GM21825 (cell line): ENCODE data around the gene NHS.

ENCODE experiments used
- ATAC-seq: cut with Tn5 transposase; IDR thresholded peaks from one replicate; pipeline ENCODE4 v1.9.1; 2021; ENCODE audit warnings: mild to moderate bottlenecking, moderate library complexity; ENCODE audit not compliant: unreplicated experiment

NHS gene

DNA sequence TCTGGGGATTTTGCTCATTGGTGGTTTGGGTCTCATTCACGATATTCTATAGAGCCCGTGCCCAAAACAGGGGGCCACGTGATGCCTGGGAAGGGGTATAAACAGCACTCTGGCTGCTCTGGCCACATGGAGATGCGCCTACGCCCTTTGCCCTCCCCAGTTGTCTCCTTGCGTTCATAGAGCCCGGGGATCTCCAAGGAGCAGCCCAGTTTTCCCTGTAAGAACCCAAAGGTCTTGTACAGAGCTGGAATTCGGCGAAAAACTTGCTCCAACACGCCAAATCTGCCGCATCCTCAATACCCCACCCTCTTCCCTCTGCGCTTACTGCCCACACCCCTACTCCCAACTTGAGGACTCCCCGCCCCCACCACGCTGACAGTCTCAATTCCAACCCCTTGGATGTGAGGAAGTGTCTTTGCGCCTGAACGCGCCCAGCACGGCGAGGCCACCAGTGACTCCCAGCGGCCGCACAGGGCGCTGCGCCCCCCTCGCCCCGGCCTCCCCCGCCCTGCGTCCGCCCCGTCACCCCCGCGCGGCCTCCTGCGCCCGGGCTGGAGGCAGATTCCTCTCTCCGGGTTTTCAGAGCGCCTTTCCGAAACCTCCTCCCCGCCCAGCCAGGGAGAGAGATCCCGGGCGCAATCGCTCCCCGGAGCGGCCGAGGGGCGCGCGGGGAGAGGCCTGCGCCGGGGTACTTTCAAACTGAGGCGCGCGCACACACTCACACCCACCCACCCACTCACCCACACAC, at the start of gene NHS:
NHS (plus strand) TSS at position 582 of the 748 bp plus-strand sequence. CDS start 558 bp downstream, outside the sequence.
- no peak for ATAC-seq

DNA sequence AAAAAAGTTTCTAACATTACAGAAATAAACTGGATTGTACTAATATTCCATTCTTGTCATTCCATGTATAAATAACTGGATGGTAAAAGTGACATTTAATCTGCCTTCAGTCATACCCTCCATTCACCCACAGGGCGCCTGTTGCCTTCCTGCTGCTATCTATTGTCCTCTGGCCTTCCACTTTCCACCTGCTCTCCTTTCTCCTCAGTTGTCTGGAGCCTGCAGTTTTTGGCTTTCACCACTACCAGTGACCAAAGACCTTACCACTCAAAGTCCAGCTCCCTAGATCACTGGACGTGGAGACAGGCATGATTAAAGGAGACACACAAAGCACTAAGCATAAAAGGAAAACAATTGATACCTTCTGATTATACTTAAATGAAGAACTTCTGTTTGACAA, 46.2 kb upstream of the NHS start:
- no peak for ATAC-seq

DNA sequence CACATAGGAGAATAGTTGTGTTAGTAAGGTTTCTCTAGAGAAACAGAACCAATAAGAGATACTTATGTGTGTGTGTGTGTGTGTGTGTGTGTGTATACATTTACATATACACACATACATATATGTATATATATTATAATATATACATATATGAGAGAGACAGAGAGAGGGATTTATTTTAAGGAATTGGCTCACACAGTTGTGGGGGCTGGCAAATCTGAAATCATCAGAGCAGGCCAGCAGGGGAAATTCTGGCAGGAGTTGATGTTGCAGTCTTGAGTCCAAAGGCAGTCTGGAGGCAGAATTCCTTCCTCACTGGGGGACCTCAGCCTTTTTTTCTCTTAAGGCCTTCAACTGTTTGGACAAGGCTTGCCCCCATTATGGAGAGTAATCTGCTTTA, 38.6 kb upstream of the NHS start:
- ATAC-seq: no peak

DNA sequence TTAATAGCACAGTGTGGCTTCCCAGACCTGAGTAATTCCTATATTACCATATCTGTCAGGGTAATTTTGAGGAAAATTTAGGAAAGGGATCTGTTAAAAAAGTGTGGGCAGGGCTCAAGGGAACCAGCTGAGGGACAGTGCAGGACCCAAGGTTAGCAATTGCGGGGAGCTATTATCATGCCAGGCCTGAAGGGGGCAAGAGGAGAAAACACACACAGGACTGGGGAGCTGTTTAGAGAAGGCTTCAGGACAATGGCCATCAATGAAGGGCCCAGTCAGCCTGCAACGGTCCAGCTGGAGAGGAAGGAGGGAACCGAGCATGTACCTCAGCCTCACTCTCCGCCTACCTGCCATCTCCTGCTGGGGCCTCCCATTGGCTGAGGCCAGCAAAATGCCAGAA, 19.0 kb upstream of the NHS start:
- no peak for ATAC-seq

DNA sequence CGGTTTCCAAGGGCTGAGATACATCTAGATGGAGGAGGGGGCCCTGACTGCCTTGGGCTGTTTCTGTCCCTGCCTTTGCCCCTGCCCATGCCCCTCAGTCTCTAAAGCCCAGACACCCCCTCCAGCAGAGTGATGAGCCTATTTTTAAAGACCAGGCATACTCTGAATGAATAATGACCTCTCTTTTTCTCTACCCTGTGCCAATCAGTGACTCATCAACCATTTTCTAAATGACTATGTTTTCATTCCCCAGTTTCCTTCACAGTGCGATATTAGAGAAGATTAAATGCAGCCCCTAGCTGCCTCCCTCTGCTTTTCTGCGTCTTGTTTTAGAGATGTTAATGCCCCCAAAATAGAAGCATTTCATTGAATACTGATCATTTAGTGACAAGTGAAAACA, 15.5 kb upstream of the NHS start:
- ATAC-seq: no peak

DNA sequence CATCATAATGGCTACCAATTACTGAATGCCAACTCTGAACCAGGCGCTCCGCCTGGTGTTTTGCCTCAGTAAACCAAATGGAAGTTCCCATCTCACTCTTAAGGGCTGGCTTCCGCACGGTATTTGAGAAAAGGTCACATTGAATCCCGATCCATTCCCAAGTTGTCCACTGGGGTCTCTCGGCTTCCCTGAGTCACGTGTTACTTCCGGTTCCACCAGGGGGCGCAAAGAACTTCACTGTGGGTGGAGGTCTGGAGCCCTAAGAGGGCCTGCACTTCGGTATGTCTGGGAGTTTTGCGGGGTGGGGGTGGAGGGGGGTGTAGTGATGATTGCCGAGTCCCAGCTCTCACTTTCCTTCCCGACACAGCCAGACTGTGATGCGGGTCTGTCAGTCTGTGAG, 13.4 kb upstream of the NHS start:
- no peak for ATAC-seq

DNA sequence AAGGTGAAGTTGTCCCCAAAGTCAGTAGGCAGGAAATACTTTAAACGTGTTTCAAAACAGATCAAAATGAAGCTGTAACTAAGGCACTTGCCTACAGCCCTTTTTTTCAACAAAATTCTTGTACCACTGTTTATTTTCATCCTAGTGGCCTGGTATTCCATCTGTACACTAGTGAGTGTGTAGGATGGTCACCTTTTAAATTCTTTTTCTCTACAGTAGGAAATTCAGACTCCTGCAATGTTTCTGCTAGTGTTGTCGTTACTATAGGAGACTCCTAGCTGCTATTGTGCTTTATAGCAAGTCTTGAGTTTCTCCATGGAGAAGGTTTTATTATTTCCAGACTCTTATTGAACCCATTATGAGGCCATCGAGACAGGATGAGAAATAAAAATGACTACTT, 7.0 kb upstream of the NHS start:
- no peak for ATAC-seq

DNA sequence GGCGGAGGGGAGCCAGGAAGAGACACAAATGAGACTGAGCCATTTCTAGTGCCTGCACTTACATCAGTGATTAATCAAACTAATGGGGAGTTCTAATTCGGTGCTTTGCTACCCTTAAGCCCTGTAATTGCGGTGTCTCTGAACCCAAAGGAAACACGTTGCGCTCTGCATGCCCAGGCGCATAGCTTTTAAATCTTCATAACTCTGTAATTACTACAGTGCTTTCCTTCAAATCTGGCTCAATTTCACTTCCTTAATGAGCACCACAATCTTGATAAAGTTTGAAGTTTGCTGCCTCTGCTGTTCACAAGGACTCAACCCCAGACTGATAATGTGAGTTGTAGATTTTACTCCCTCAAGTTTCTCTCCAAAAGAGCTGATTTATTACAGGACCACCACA, 5.7 kb upstream of the NHS start:
- ATAC-seq: no peak

DNA sequence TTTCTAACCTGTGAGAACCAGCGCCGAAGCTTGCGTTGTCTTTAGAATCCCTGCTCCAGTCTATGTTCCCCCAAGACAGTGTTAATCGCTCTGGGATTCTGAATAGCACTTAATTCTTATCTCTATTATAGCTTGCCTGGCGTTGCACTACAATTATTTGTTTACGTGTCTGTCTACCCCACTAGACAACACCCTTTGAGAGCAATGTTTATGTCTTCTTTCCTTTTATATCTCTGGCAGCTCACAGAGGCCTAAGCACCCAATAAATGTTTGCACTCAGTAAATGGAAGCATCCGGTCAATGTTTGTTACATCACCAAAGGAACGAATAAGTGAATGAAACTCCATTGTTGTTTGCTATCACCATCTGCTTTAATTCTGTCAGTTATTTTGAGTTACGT, 4.8 kb upstream of the NHS start:
- ATAC-seq: no peak

DNA sequence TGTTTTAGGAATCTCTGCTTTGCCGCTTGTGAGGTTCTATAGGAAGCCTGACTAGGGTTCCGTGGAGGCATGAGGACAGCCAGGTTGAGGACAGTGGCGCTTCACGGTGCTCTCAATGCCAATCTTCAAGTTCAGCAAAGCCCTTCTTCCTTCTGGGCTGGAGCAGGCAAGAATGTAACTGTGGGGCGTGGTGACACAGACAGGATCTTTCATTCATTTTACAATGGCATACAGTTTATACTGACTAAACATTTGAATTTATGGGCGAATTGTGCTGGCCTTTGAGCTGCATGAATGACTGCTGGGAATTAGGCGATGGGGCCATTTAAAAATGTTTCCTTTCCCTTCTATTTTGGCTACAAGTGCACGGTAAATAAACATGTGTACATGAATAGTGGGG, 2.9 kb upstream of the NHS start:
- ATAC-seq: no peak

DNA sequence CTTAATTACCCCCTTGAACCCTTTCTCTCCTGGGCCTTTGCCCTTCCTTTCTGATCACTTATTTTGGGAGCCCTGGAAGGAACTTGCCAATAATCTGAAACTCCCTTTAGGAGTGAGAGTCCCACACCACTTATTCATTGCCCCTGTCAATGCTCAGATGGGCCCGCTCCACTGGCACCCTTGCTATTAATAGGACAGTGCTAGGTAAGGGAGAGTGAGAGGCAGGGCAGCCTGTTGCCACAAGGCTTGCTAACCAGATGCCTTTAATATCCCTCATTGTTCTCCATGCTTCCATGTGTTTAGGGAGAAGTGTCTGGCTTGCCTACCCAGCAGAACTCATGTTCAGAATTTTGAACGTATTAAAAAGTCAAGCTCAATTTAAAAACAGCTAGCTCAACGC, 1.7 kb upstream of the NHS start:
- no peak for ATAC-seq

DNA sequence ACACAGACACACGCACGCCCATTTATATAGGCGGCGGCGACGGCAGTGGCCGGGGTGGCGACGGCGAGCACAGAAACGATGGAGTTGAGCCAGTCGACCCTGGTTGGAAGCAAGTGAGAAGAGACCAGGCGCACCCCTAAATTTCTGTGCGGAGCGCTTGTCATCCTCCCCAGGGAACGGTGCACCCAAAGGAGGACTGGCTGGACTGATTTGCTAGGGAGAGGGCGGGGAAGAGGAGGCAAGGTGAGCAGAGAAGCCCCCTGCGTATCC, 302 bp downstream of the NHS start:
- ATAC-seq: no peak

DNA sequence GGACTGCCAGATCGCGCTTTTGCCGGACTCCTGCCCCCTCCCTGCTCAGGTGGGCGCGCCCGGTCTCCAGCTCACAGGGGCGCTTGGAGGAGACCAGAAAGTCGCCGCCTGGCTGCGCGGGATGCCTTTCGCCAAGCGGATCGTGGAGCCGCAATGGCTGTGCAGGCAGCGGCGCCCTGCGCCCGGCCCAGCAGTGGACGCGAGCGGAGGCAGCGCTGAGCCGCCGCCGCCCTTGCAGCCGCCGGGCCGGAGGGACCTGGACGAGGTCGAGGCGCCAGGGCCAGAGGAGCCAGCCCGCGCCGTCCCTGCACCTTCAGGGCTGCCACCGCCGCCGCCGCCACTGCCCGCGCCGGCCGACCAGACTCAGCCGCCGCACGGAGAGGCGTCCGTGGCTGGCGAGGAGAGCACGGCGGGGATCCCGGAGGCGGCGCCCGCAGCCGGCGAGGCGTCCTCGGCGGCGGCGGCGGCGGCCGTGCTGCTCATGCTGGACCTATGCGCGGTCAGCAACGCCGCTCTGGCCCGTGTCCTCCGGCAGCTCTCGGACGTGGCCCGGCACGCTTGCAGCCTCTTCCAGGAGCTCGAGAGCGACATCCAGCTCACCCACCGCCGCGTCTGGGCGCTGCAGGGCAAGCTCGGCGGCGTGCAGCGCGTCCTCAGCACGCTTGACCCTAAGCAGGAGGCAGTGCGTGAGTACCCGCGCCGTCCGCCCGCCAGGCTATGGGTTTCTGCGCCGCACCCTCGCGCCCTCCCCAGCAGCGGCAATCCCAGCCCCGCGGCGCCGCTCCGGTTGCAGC, 834 bp downstream of the NHS start:
- ATAC-seq: no peak

DNA sequence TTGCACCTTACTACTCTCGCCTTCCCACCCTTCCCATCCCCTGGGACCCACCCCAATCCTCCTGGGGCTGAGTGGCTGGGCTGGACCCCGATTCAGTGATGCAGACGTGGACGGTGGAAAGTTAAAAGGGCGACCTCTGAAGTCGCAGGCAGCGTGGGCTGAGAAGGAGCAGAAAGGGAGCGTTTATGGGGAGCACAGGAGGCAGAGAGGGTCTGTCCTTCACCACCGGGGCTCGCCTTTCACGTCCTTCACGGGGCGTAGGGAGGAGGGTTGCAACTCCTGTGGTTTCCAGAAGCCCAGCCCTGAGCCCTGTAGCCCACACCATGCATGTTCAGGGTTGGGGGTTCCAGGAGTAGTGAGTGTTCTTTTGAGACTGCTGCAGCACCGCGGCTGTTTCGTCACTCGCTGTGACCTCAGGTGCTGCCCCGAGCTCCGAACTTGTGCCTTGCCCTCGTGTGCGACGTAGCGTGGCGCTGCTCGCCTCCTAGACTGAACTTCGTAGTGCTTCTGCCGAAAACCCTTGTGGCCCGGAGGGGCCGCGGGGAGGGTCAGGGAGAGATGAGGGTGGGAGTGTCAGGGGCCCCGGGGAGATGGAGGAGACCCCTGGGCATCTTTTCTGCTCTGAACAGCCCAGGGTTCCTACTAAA, 1.6 kb downstream of the NHS start:
- ATAC-seq: no peak

DNA sequence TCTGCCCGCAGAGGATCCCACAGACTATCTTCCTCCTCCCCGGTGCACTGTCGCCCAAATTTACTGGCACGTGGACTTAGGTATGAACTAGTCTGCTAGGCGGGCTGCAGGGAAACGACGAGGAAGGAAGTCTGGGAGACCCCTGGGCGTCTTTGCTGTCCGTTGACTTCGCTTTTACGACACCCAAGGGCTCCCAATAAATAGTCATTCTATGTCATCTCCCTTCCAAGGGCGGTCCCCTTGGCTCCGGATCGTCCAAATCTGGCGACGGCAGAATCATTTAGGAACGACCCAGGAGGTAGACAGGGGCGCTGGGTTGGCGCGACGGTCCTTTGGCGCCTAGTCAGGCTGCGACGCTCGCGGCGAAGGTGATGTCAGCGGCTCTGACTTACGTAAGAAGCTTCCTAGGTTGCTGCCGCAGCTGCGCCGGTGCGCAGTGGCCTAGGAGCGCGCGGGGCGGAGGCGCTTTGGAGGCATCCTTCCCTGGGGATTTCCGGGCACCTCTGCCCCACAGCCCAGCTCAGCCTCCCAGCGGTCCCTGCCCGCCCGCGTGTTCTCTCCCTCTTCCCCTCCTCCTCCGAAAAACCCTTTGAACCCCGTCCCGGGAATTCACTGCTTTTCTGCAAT, 2.2 kb downstream of the NHS start:
- ATAC-seq: no peak

DNA sequence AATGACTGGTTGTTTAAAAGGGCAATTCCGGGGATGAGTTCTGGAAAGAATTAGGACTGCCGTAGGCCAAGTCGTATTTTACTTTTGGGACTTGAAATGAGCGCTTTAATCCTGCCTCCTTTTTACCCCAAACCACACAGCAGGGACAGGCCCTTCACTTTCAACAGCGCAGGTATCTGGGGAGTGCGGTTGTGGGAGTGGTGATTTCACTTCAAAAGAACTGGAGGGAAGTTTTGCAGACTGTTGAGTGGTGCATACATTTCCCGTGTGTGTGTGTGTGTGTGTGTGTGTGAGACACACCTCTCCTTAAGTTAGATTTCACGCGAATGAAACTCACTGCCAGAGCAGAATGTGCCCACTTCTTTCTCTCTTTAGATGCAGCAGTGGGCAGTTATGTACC, 2.8 kb downstream of the NHS start:
- no peak for ATAC-seq

DNA sequence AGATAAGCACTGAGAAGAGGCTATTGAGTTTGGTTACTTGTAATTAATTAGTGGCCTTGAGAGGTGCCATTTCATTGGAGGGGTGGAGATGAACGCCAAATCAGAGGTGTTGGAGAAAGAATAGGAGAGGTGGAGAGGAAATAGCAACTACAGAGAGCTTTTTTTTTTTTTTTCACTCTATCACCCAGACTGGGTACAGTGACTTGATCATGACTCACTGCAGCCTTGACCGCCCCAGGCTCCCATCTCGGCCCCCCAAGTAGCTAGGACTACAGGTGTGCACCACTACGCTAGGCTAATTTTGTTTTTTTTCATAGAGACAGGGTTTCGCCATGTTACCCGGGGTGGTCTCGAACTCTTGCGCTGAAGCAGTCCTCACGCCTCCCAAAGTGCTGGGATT, 5.2 kb downstream of the NHS start:
- no peak for ATAC-seq

DNA sequence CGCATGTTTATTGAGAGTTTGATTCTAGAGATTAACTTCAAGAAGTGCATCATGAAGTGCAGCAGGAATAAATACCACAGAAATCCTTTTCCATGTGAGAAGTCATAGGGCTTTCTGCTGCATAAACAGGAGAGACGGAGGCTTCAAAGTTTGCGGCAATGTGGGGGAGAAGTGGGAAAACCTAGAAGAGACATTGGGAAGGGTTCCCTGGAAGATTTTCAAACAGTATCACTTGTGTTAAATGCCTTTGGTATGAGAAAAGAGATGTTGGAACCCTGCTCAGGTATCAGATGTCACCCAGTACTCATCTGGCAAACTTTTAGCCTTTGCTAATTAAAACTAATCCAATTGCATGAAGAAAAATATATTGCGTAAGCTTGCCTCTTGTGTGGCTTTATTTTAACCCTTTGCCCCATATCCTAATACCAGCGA, 15.4 kb downstream of the NHS start:
- ATAC-seq: no peak

DNA sequence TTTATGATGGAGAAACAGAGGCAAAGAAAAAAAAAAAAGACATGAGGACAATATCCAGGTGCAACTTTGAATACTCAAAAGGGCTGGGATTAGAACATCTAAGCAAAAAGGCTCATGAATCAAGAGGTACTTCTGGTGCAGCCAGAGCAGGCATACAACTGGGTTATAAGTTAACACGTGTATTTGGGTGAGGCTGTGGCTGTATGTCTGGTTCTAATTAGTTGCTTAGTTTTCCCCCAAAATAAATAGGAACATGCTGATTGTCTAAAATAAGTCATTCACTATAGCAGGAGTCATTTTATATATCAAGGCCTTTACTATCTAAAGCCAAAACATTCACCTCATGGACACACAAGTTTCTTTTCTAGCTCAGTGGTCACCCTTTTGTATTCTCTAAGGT, 20.2 kb downstream of the NHS start:
- no peak for ATAC-seq

DNA sequence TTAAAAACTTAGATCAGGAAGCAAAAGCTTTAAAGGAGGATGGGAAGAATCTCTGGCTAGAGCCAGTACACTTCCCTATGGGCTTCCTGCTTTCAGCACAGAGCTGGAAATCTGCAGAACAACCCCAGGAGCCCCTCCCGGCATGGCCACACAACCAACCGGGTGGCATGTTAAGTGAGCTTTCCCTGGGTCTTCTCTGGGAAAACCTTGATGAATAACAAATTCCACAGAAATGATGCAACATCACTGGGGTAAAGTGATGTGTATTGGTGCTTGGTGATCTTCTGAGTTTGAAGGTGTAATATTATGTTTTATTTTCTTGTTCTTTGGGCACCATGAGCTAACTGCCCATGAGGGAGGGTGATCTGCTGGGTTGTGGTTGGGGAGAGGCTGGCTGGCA, 22.1 kb downstream of the NHS start:
- ATAC-seq: no peak

DNA sequence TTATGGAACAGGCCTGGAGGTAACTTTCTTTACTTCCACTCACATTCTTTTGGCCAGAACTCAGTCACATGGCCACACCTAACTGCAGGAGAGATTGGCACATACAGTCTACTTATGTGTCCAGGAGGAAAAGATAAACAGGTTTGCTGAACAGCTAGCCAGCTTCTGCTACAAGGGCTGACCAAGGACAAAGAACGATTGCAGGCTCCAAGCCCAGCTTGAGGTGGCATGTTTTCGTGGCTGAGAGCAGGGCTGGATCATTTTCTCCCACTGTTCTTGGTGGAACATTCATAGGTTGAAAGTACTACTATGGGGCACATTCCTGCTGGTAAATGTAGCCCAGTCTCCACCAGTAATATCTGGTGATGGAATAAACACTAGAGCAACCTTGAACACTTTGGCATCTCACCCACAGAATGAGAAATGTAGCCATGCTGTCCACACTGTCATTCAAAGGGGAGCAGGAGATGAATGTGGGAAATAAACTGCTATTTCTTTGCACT, 28.2 kb downstream of the NHS start:
- no peak for ATAC-seq

DNA sequence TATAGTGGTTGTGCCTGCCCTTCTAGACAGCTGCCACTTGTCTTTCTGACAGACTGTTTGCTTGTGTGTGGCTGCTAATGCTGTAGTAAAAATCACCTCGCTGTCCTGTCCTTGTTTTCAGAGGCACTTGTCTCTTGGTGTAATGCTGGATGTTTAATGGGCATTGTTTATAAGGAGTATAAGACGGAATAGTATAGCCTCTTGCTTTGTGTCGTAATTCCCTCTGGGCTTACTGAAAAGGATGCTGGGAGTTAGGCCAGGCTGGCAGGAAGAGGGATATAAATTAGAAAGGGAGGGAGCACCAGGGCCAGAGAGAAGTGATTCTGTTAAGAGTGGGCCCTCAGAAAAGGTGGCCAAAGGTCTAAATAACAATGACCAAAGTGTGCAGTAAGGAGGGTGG, 29.0 kb downstream of the NHS start:
- ATAC-seq: no peak
